Sigmoid colon (tissue), 4 donors: ENCODE results near the gene TLCD2.

Experiments used
- CTCF ChIP-seq, 4 experiments: fragments of 450-650 bp in 3 of 4; fragments of 200-600 bp in 1 of 4; IDR thresholded peaks; one replicate each; pipeline ENCODE4 v1.5.1; 2016 to 2019; ENCODE audit warnings: antibody characterized with exemption in 4 of 4, mild to moderate bottlenecking in 3 of 4, moderate library complexity in 2 of 4
- EP300 ChIP-seq, 4 donors: sonication (generic); formaldehyde crosslinking; IDR thresholded peaks; one replicate each; pipeline ENCODE4 v1.6.1; 2017; ENCODE audit warnings: antibody characterized with exemption in 4 of 4
- POLR2AphosphoS5 ChIP-seq, 4 donors: sonication (generic); formaldehyde crosslinking; IDR thresholded peaks; one replicate each; pipeline ENCODE4 v1.6.1; 2017; ENCODE audit warnings: antibody characterized with exemption in 4 of 4

DNA sequence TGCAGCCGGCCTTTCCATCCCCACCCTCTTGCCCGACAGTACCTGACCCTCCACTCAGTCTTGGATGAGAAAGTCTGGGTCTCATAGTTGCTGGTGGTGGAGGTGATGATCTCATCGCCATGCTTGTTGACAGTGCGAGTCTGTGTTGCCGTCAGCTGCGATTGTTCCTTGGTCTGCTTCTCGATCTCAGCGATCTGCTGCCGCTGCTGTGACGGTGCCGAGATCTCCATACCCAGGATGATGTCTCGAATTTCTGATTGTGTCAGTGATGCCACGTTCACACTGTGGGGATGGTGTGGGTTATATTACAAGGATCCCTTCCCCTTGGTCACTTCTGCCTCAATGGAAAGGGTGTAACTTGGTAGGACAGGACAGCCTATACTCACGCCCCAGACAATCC, 56.4 kb downstream of the TLCD2 start:
- no peak for TF ChIP-seq CTCF (IDR thresholded peaks at IDR 0.05)
- no peak for TF ChIP-seq POLR2AphosphoS5 (IDR thresholded peaks at IDR 0.05)
- TF ChIP-seq EP300 (IDR thresholded peaks at IDR 0.05), result no peak
